GM06990 (cell line): ENCODE data around the gene RGS19.

Experiments
- DNase-seq: peaks from one replicate; pipeline ENCODE4 v3.0.0-alpha.2; 2011; ENCODE audit not compliant: insufficient read length; ENCODE audit errors: extremely low read depth
- H3K27me3 ChIP-seq: replicated peaks from 2 replicates; pipeline ENCODE4 v1.6.0; 2011; ENCODE audit warnings: low read length; ENCODE audit not compliant: control insufficient read depth, insufficient read depth
- H3K36me3 ChIP-seq: 2 replicates; pipeline ENCODE4 v1.5.1; 2011; ENCODE audit warnings: low read length; ENCODE audit not compliant: control insufficient read depth, insufficient read depth
- H3K4me3 ChIP-seq: replicated peaks from 2 replicates; pipeline ENCODE4 v1.5.1; 2011; ENCODE audit warnings: low read depth, mild to moderate bottlenecking, control low read depth, low read length
- TF ChIP-seq, protein P1 (sequence below): IDR thresholded peaks from 2 replicates; pipeline ENCODE4 v1.5.1; 2011; ENCODE audit warnings: low read length, control low read depth, mild to moderate bottlenecking, inconsistent platforms; ENCODE audit not compliant: insufficient read depth, poor library complexity, severe bottlenecking

The RGS19 gene

GRCh38 chr20:64069209-64069613 lies 10.1 kb downstream of the RGS19 start:
- no peak for DNase-seq
- H3K36me3 ChIP-seq, result peaks cover 13% of the 10 kb centered on the region
- TF ChIP-seq, protein P1, sequence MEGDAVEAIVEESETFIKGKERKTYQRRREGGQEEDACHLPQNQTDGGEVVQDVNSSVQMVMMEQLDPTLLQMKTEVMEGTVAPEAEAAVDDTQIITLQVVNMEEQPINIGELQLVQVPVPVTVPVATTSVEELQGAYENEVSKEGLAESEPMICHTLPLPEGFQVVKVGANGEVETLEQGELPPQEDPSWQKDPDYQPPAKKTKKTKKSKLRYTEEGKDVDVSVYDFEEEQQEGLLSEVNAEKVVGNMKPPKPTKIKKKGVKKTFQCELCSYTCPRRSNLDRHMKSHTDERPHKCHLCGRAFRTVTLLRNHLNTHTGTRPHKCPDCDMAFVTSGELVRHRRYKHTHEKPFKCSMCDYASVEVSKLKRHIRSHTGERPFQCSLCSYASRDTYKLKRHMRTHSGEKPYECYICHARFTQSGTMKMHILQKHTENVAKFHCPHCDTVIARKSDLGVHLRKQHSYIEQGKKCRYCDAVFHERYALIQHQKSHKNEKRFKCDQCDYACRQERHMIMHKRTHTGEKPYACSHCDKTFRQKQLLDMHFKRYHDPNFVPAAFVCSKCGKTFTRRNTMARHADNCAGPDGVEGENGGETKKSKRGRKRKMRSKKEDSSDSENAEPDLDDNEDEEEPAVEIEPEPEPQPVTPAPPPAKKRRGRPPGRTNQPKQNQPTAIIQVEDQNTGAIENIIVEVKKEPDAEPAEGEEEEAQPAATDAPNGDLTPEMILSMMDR, result no peak
- H3K4me3 ChIP-seq, result no peak overlapping the region
- H3K27me3 ChIP-seq, result no peaks in the 10 kb centered on the region

GRCh38 chr20:64068386-64069208 lies 10.7 kb downstream of the RGS19 start:
- DNase-seq, result no peak
- Histone ChIP-seq H3K27me3 (no peaks in the 10 kb centered on the region), H3K36me3 (peaks cover 8% of the 10 kb centered on the region), H3K4me3 (no peak overlapping the region)
- TF ChIP-seq, protein P1, result no peak

GRCh38 chr20:64067733-64068307 lies 11.5 kb downstream of the RGS19 start:
- DNase-seq, result no peak
- TF ChIP-seq, protein P1, result no peak
- Histone ChIP-seq H3K4me3 (no peak overlapping the region), H3K36me3 (peaks cover 6% of the 10 kb centered on the region), H3K27me3 (no peaks in the 10 kb centered on the region)

GRCh38 chr20:64067005-64067632 lies 12.2 kb downstream of the RGS19 start:
- TF ChIP-seq, protein P1, result no peak
- Histone ChIP-seq H3K27me3 (no peaks in the 10 kb centered on the region), H3K36me3 (peaks cover 5% of the 10 kb centered on the region), H3K4me3 (no peak overlapping the region)
- DNase-seq, result no peak

DNA sequence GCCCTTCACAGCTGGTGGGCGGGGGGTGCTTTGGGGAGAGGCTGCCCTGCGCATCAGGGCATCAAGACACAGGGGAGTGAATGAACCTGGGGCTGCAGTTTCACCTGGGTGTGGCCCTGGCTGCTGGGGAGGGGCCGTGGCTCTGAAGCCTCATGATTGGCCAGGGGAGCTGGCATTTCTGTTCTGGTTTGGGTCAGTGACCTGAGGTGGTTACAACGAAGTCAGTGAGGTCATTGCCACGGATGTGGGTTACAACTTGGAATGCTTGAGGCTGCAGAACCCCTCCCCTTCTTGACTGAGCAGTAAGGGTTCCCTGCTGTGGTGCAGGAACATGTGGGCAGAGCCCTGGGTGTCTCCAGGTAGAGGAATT lies 13.4 kb downstream of the RGS19 start:
- Histone ChIP-seq H3K27me3 (no peaks in the 10 kb centered on the region), H3K36me3 (no peaks in the 10 kb centered on the region), H3K4me3 (no peak overlapping the region)
- DNase-seq, result peak; percentile 83
- TF ChIP-seq, protein P1, result no peak
